Measurements from ENCODE around the gene SLC25A22. TPM values are rescaled to one million over a fixed set of nuclear protein-coding genes. Genes with fewer than 3 reads are reported as not detected.
A peak's percentile ranks its signal among the peaks of the same experiment; 100 is the strongest.

SLC25A22 gene
- total RNA-seq, 6 experiments from 2014 or later, result 39.7 to 47.3 (median 42.9) TPM

DNA sequence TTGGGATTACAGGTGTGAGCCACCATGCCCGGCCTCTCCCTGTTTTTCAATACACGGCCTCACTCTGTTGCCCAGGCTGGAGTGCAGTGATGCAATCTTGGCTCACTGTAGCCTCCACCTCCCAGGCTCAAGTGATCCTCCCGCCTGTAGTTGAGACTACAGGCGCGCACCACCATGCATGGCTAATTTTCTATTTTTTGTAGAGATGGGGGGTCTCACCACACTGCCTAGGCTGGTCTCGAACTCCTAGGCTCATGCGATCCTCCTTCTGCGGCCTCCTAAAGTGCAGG lies 32.3 kb downstream of the SLC25A22 start:
- no peak overlapping the region for H3K4me3 Mint-ChIP-seq
- TF ChIP-seq, protein P1, sequence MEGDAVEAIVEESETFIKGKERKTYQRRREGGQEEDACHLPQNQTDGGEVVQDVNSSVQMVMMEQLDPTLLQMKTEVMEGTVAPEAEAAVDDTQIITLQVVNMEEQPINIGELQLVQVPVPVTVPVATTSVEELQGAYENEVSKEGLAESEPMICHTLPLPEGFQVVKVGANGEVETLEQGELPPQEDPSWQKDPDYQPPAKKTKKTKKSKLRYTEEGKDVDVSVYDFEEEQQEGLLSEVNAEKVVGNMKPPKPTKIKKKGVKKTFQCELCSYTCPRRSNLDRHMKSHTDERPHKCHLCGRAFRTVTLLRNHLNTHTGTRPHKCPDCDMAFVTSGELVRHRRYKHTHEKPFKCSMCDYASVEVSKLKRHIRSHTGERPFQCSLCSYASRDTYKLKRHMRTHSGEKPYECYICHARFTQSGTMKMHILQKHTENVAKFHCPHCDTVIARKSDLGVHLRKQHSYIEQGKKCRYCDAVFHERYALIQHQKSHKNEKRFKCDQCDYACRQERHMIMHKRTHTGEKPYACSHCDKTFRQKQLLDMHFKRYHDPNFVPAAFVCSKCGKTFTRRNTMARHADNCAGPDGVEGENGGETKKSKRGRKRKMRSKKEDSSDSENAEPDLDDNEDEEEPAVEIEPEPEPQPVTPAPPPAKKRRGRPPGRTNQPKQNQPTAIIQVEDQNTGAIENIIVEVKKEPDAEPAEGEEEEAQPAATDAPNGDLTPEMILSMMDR (IDR thresholded peaks at IDR 0.05), result no peak
- DNase-seq, result no peak
- no peaks in the 10 kb centered on the region; the same call in 1 of the 2 replicates for H3K9me3 Mint-ChIP-seq
- peaks cover 8% of the 10 kb centered on the region; the same call in 1 of the 2 replicates for H3K36me3 Mint-ChIP-seq (ENCODE audit: low read depth)
- peaks cover 17% of the 10 kb centered on the region for H3K4me1 Mint-ChIP-seq (ENCODE audit: low read depth)
- peaks cover 16% of the 10 kb centered on the region for H3K27me3 Mint-ChIP-seq (ENCODE audit: insufficient read depth)
- peak overlapping the region; percentile 40; the same call in 1 of the 2 replicates for H3K27ac Mint-ChIP-seq

DNA sequence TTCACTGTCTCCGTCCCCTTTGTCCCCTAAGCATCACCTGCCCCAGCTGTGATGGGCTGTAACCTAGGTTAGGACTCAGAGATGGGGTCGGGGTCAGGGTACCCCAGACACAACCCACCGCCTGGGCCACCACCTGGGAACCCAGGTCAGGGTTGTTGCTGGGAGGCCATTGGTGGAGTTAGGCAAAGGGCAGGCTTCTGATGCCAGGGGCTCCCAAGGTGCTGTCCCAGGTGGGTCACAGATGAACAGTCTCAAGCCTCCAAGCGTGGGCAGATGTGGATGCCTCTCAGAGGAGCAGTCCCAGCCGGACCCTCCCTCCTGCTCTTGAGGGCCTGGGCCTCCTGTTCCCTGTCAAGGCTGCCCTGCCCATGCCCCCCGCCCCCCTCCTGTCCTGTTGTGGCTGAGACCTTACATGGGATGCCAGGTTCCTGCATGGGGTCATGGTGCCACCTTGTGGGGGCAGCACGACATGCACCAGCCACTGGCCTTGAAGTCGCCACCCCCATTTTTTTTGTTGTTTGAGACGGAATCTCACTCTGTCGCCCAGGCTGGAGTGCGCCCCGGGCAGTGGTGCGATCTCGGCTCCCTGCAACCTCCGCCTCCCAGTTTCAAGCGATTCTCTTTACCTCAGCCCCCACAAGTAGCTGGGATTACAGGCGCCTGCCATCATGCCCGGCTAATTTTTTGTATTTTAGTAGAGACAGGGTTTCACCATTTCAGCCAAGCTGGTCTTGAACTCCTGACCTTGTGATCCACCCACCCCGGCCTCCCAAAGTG lies 32.9 kb downstream of the SLC25A22 start:
- H3K27ac Mint-ChIP-seq, result peak overlapping the region; percentile 65
- H3K27me3 Mint-ChIP-seq (ENCODE audit: insufficient read depth), result peaks cover 16% of the 10 kb centered on the region
- H3K36me3 Mint-ChIP-seq (ENCODE audit: low read depth), result peaks cover 8% of the 10 kb centered on the region; the same call in 1 of the 2 replicates
- TF ChIP-seq, protein P1 (IDR thresholded peaks at IDR 0.05), result peak; percentile 80
- peak; percentile 44 for DNase-seq
- peaks cover 17% of the 10 kb centered on the region for H3K4me1 Mint-ChIP-seq (ENCODE audit: low read depth)
- H3K4me3 Mint-ChIP-seq, result no peak overlapping the region; the same call in 1 of the 2 replicates
- H3K9me3 Mint-ChIP-seq, result no peaks in the 10 kb centered on the region; the same call in 1 of the 2 replicates

DNA sequence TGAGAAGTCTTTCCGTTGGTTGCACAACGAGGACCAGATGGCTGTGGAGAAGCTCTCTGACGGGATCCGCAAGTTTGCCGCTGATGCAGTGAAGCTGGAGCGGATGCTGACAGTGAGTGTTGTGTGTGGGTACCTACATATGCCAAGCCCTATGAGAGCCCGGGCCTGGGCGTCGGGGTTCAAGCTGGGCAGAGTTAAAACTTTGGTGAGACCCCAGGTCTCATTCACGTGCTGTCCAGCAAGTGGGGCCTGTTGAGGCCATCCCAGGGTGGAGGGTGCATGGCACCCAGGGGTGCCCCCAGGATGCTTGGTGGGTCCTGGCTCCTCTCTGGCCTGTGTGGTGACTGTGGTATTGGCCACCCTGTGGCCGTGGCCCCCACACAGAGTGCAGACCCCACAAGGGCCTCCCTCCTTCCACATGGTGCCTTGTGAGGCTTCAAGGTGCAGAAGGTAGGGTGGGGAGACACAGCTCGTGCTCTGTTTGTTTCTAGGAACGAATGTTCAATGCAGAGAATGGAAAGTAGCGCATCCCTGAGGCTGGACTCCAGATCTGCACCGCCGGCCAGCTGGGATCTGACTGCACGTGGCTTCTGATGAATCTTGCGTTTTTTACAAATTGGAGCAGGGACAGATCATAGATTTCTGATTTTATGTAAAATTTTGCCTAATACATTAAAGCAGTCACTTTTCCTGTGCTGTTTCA lies 33.6 kb downstream of the SLC25A22 start:
- TF ChIP-seq, protein P1 (IDR thresholded peaks at IDR 0.05), result no peak
- peaks cover 16% of the 10 kb centered on the region for H3K27me3 Mint-ChIP-seq (ENCODE audit: insufficient read depth)
- peaks cover 17% of the 10 kb centered on the region for H3K4me1 Mint-ChIP-seq (ENCODE audit: low read depth)
- no peaks in the 10 kb centered on the region; the same call in 1 of the 2 replicates for H3K9me3 Mint-ChIP-seq
- H3K36me3 Mint-ChIP-seq (ENCODE audit: low read depth), result peaks cover 8% of the 10 kb centered on the region; the same call in 1 of the 2 replicates
- no peak for DNase-seq
- no peak overlapping the region; the same call in 1 of the 2 replicates for H3K4me3 Mint-ChIP-seq
- peak overlapping the region; percentile 65 for H3K27ac Mint-ChIP-seq

DNA sequence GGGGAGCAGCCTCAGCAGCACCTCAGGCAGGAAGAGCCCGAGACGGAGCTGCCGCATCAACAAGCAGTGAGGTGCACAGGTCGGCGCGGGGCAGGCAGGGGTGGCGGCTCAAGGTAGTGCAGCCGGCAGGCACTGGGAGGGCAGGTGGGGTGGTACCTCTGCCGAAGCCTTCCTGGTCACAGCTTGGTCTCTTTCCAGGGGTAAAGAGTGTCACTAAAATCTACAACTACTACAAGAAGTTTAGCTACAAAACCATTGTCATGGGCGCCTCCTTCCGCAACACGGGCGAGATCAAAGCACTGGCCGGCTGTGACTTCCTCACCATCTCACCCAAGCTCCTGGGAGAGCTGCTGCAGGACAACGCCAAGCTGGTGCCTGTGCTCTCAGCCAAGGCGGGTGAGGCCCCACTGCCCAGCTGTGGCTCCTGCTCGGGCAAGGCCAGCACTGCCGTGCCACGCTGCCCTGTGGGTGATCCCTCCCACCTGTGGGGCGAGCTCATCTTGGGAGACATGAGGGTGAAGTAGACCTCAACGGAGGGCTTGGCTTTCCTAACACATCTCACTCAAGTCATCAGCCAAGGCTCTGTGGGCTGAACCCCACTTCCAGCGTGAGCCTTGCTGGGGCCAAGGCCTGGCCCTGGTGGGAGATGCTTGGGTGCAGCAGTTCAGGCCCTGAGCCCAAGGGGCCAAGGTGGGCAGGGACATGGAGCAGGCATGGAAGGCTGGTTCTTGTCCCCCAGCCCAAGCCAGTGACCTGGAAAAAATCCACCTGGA lies 34.3 kb downstream of the SLC25A22 start:
- no peaks in the 10 kb centered on the region; the same call in 1 of the 2 replicates for H3K9me3 Mint-ChIP-seq
- H3K4me1 Mint-ChIP-seq (ENCODE audit: low read depth), result peaks cover 17% of the 10 kb centered on the region
- peak overlapping the region; percentile 73 for H3K27ac Mint-ChIP-seq
- TF ChIP-seq, protein P1 (IDR thresholded peaks at IDR 0.05), result no peak
- H3K4me3 Mint-ChIP-seq, result no peak overlapping the region
- DNase-seq, result no peak
- H3K27me3 Mint-ChIP-seq (ENCODE audit: insufficient read depth), result peaks cover 16% of the 10 kb centered on the region
- H3K36me3 Mint-ChIP-seq (ENCODE audit: low read depth), result peaks cover 8% of the 10 kb centered on the region; the same call in 1 of the 2 replicates

DNA sequence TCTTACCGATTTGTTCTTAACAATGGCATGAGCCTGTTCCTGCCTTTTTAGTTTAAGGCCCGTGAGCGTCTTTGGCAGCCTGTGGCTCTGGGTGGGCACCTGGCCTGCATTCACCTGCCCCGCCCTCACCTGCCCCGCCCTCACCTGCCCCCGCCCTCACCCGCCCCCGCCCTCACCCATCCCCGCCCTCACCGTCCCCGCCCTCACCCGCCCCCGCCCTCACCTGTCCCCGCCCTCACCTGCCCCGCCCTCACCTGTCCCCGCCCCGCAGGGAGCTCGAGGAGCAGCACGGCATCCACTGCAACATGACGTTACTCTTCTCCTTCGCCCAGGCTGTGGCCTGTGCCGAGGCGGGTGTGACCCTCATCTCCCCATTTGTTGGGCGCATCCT lies 35.0 kb downstream of the SLC25A22 start:
- H3K4me1 Mint-ChIP-seq (ENCODE audit: low read depth), result peaks cover 17% of the 10 kb centered on the region
- peak overlapping the region; percentile 93 for H3K27ac Mint-ChIP-seq
- H3K27me3 Mint-ChIP-seq (ENCODE audit: insufficient read depth), result peaks cover 16% of the 10 kb centered on the region
- H3K36me3 Mint-ChIP-seq (ENCODE audit: low read depth), result peaks cover 8% of the 10 kb centered on the region; the same call in 1 of the 2 replicates
- TF ChIP-seq, protein P1 (IDR thresholded peaks at IDR 0.05), result no peak
- no peaks in the 10 kb centered on the region; the same call in 1 of the 2 replicates for H3K9me3 Mint-ChIP-seq
- no peak for DNase-seq
- peak overlapping the region; percentile 49 for H3K4me3 Mint-ChIP-seq
